Measurements from ENCODE around the gene ACOT6.

DNA sequence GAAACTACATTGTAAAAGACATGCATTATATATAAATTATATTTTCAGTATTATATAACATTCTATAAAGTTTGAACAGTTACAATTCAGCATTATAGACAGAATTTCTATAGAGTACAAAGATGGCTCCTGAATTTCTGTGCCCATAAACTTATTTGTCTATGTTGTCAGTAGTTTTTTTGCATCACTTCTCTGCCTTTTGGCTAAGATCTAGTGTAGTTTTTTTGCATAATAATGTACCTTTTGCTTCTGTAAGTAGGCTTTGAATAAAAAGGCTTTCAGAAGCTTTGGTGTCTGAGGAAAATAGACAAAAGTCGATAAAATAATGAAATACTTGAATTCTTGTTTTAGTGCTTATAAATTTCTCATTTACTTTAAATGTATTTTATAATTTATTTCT lies 43.5 kb downstream of the ACOT6 start:
- TF ChIP-seq POLR2A (IDR thresholded peaks at IDR 0.05) (no peak), POLR2AphosphoS5 (IDR thresholded peaks at IDR 0.05) (no peak), EP300 (IDR thresholded peaks at IDR 0.05) (no peak)
- TF ChIP-seq, protein P1, sequence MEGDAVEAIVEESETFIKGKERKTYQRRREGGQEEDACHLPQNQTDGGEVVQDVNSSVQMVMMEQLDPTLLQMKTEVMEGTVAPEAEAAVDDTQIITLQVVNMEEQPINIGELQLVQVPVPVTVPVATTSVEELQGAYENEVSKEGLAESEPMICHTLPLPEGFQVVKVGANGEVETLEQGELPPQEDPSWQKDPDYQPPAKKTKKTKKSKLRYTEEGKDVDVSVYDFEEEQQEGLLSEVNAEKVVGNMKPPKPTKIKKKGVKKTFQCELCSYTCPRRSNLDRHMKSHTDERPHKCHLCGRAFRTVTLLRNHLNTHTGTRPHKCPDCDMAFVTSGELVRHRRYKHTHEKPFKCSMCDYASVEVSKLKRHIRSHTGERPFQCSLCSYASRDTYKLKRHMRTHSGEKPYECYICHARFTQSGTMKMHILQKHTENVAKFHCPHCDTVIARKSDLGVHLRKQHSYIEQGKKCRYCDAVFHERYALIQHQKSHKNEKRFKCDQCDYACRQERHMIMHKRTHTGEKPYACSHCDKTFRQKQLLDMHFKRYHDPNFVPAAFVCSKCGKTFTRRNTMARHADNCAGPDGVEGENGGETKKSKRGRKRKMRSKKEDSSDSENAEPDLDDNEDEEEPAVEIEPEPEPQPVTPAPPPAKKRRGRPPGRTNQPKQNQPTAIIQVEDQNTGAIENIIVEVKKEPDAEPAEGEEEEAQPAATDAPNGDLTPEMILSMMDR (IDR thresholded peaks at IDR 0.05) = no peak

All from upper lobe of left lung (tissue), 4 donors.